Measurements from ENCODE around the gene DDR2. TPM values are rescaled to one million over a fixed set of nuclear protein-coding genes. Genes with fewer than 3 reads are reported as not detected.
A peak's percentile ranks its signal among the peaks of the same experiment; 100 is the strongest.

The DDR2 gene
- total and polyA plus RNA-seq, 2 of the 4 experiments (the other 2 are of a cell fraction), result 66.1 to 245 TPM

DNA sequence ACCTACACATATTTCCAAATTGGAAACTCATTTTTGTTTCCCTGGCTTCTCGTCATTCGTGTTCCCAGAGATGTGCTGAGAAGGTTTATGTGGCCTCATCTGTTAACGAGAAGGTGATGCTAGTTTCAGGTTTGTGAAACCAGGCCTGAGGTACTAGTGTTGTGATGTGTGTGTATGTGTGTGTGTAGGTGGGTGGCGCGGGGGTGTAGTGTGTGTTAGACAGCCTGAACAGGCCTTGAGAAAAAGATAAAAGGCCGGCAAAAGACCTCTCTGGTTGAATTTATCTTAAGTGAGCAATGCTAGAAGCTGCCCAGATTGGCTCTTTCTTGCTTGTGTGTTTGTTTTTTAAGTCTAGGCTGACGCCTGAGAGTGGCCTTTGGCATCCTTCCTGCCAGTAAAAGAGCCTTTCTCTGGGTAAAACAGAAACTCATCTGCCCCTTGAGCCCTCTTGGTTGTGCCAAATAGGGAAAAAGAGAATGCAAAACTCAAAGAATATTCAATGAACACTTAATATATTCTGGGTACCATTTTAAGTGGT lies 92.4 kb downstream of the DDR2 start:
- no peak overlapping the region for H3K9ac ChIP-seq (ENCODE audit: low read depth, low read length)
- 0 out of 2 replicates have a peak overlapping the region, but pooled peaks have one; percentile 50 for H3K14ac ChIP-seq (replicated peaks; ENCODE audit: low read depth, low read length)
- no peak overlapping the region for H4K91ac ChIP-seq (ENCODE audit: insufficient read depth, low read depth, low read length)
- peaks cover 30% of the 10 kb centered on the region for H3K9me1 ChIP-seq (ENCODE audit: insufficient read depth, low read length)
- ATAC-seq (ENCODE audit: low read depth) (peak; percentile 34), DNase-seq (no peak)
- ChIA-PET CTCF (no interaction called here), POLR2A (ENCODE audit: unreplicated experiment) (no interaction called here)
- intact Hi-C loops (cut with micrococcal nuclease), result no loop called here
- no peaks in the 10 kb centered on the region for H3K27me3 ChIP-seq (ENCODE audit: control insufficient read depth, insufficient read depth, low read length)
- H3K23ac ChIP-seq (ENCODE audit: low read depth, low read length), result no peak overlapping the region
- H3K4me1 ChIP-seq (ENCODE audit: control insufficient read depth, insufficient read depth, low read length), result peaks cover 4% of the 10 kb centered on the region
- 68% methylated on average over 4 of the region's 7 CpGs; no CpG with 5 or more reads in 1 of the 2 experiments for WGBS, 2 experiments (ENCODE audit: extremely low coverage in 2 of 2, insufficient read length in 1 of 2)
- H3K18ac ChIP-seq (ENCODE audit: low read depth, low read length), result no peak overlapping the region
- in situ Hi-C loops (cut with MboI; ENCODE audit: low sequenced_read_pairs), result no loop called here
- no peak overlapping the region for H3K4me3 ChIP-seq (ENCODE audit: insufficient read depth, low read depth, low read length)
- no peak overlapping the region for H2AFZ ChIP-seq (replicated peaks; ENCODE audit: low read length, poor library complexity)
- H3K36me3 ChIP-seq (ENCODE audit: control insufficient read depth, insufficient read depth, low read length), result peaks cover 18% of the 10 kb centered on the region
- H3K56ac ChIP-seq (ENCODE audit: extremely low read depth, insufficient read depth, low read length), result no peak overlapping the region
- H4K8ac ChIP-seq (ENCODE audit: low read depth in 2 of 2, low read length in 2 of 2), result no peak overlapping the region
- dilution Hi-C loops (cut with HindIII; ENCODE audit: low sequenced_read_pairs, unreplicated experiment), result no loop called here
- no peak overlapping the region for H2BK120ac ChIP-seq (ENCODE audit: low read depth, low read length)
- H2AK9ac ChIP-seq (replicated peaks; ENCODE audit: low read depth, low read length, poor library complexity), result no peak overlapping the region
- H2BK5ac ChIP-seq (ENCODE audit: low read depth, low read length, poor library complexity, severe bottlenecking), result peak overlapping the region; percentile 28
- H3K9me3 ChIP-seq (ENCODE audit: control insufficient read depth, insufficient read depth, low read length), result no peaks in the 10 kb centered on the region
- H3K79me1 ChIP-seq (ENCODE audit: low read depth in 1 of 2, low read length in 2 of 2), result peaks cover 44 to 74% of the 10 kb centered on the region in 2 experiments
- H2AK5ac ChIP-seq (ENCODE audit: low read depth, low read length), result no peak overlapping the region
- no peak overlapping the region for H2BK20ac ChIP-seq (ENCODE audit: low read depth, low read length)
- no TSS peak for BruUV-seq (replicated peaks)
- no peak overlapping the region for H3K4me2 ChIP-seq (ENCODE audit: low read depth, low read length)
- H4K5ac ChIP-seq (ENCODE audit: low read depth, low read length), result no peak overlapping the region
- peak overlapping the region; percentile 22; the same call in 1 of the 2 replicates for H3K27ac ChIP-seq (ENCODE audit: insufficient read depth, low read length)
- peaks cover 61% of the 10 kb centered on the region for H4K20me1 ChIP-seq (ENCODE audit: insufficient read depth, low read length)
- TF ChIP-seq RFX5 (IDR thresholded peaks at IDR 0.05; ENCODE audit: low read depth, low read length), result no peak
- no peak for TF ChIP-seq MAZ (IDR thresholded peaks at IDR 0.05; ENCODE audit: borderline replicate concordance, low read depth, low read length)
- no peak for TF ChIP-seq NFE2L2 (IDR thresholded peaks at IDR 0.05; ENCODE audit: low read depth, low read length)
- TF ChIP-seq RCOR1 (IDR thresholded peaks at IDR 0.05; ENCODE audit: insufficient replicate concordance, low read length), result no peak
- TF ChIP-seq, protein P1, sequence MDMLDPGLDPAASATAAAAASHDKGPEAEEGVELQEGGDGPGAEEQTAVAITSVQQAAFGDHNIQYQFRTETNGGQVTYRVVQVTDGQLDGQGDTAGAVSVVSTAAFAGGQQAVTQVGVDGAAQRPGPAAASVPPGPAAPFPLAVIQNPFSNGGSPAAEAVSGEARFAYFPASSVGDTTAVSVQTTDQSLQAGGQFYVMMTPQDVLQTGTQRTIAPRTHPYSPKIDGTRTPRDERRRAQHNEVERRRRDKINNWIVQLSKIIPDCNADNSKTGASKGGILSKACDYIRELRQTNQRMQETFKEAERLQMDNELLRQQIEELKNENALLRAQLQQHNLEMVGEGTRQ (IDR thresholded peaks at IDR 0.05; ENCODE audit: low read depth, low read length), result no peak
- no peak for TF ChIP-seq MXI1 (IDR thresholded peaks at IDR 0.05; ENCODE audit: borderline replicate concordance, low read depth, low read length)
- no peak overlapping the region for H3K4ac ChIP-seq (ENCODE audit: low read depth, low read length)
- H2BK15ac ChIP-seq (ENCODE audit: low read depth, low read length), result no peak overlapping the region

Data from IMR-90 (cell line).